NB4 (cell line): ENCODE data around the gene ZAP70.

Source experiments
- DNase-seq: peaks from one replicate; pipeline ENCODE4 v3.0.0; 2010; ENCODE audit warnings: low read depth
- H3K4me3 ChIP-seq: one replicate; pipeline ENCODE4 v1.5.1; 2011; ENCODE audit warnings: mild to moderate bottlenecking, low read depth, low read length, moderate library complexity
- CTCF ChIP-seq: IDR thresholded peaks from one replicate; pipeline ENCODE4 v1.5.1; 2012; ENCODE audit warnings: low read depth, low read length
- MYC ChIP-seq: IDR thresholded peaks from 2 replicates; pipeline ENCODE4 v1.6.1; 2011; ENCODE audit warnings: low read depth, low read length
- POLR2A ChIP-seq: IDR thresholded peaks from 2 replicates; pipeline ENCODE4 v1.6.1; 2011; ENCODE audit warnings: mild to moderate bottlenecking; ENCODE audit not compliant: insufficient read length; ENCODE audit errors: extremely low read depth
- TF ChIP-seq, protein P1 (sequence below): IDR thresholded peaks from 2 replicates; pipeline ENCODE4 v1.6.1; 2011; ENCODE audit warnings: low read depth, low read length

The ZAP70 gene

DNA sequence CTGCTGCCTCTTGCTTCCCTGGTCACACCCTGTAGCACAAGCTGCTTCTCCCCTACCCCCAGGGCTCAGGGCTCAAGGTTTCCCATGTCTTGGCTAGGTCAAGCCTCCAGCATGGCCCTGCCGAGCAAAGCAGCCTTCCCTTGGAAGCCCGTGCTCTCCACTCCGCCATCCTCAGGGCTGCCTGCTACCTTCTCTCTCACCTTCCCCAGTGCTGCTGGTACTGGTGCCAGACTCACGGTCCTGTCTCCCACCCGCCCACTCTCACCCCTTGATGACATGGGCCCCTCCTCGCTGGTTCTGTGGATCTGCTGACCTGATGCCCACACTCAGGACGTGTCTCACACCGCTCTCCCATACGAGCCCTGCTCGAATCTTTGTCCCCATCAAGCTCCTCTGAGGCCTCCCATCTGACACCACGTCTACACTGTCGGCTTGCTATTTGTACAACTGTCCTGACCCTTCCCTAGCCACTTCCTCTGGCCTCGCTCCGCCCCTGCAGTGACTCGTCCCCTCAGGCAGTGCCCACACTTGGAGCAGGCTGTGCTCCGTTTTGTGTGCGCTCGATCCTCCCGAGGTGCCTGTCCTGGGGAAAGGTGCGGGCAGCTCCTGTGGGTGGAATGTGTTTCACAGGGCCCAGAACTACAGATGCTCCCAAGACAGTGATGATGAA lies 49.9 kb downstream of the ZAP70 start:
- TF ChIP-seq CTCF (no peak), MYC (no peak), POLR2A (no peak)
- TF ChIP-seq, protein P1, sequence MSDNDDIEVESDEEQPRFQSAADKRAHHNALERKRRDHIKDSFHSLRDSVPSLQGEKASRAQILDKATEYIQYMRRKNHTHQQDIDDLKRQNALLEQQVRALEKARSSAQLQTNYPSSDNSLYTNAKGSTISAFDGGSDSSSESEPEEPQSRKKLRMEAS: no peak
- H3K4me3 ChIP-seq: no peak overlapping the region
- DNase-seq: peak; percentile 59

- TF ChIP-seq CTCF (no peak), MYC (no peak), POLR2A (no peak)
- TF ChIP-seq, protein P1: no peak
- H3K4me3 ChIP-seq: no peak overlapping the region
- DNase-seq: no peak
Measured at GRCh38 chr2:97764559-97765263, 51.3 kb downstream of the ZAP70 start.

- TF ChIP-seq CTCF: no peak
- no peak for DNase-seq
- H3K4me3 ChIP-seq: no peak overlapping the region
Measured at GRCh38 chr2:97765933-97766332, 52.6 kb downstream of the ZAP70 start.

- TF ChIP-seq CTCF (no peak), MYC (no peak), POLR2A (no peak)
- TF ChIP-seq, protein P1: no peak
- DNase-seq: no peak
- H3K4me3 ChIP-seq: no peak overlapping the region
Measured at GRCh38 chr2:97766567-97766966, 53.2 kb downstream of the ZAP70 start.

DNA sequence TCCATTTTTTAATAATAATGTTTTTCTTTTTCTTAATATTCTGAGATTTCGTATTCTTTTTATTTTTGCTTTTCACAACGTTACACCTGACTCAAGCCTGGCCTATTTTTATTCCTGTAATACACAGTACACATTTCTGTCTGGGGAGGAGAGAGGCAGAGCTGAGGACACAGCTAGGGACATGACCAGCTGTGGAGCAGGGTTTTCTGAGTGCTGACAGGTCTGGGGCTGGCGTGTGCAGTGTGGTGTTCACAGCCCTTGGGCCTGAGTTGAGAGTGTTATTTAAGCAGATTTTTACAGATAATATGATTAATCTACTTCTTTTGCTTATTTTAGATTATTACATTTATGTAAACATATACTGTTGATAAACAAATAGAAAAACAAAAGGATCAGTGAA lies 55.9 kb downstream of the ZAP70 start:
- DNase-seq: no peak
- H3K4me3 ChIP-seq: no peak overlapping the region
- no peak for TF ChIP-seq CTCF
- TF ChIP-seq MYC: no peak

DNA sequence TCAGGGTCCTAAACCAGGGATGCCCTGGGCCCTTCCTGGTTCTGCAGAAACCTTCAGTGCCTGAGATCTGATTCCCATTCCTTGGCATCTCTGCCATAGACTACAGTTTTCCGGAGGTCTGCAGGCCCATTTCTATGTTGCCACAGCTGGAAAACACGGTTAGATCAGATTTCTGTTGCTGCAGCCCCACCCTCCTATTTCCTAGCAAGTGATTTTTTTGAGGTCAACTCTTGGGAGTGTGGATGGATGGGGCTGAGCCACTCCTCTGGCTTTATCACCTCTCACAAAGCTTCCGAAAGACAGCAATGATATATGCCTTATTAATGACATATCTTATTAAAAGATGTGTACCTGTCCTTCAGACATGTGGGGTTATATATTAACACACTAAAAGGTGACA lies 56.3 kb downstream of the ZAP70 start:
- no peak for DNase-seq
- TF ChIP-seq, protein P1: no peak
- TF ChIP-seq MYC (no peak), POLR2A (no peak), CTCF (no peak)
- no peak overlapping the region for H3K4me3 ChIP-seq
